Measurements from ENCODE around the gene SLC3A2. TPM values are rescaled to one million over a fixed set of nuclear protein-coding genes. Genes with fewer than 3 reads are reported as not detected.

SLC3A2 gene
- total and polyA plus RNA-seq, 10 donors: 48.7 to 138 (median 111) TPM

DNA sequence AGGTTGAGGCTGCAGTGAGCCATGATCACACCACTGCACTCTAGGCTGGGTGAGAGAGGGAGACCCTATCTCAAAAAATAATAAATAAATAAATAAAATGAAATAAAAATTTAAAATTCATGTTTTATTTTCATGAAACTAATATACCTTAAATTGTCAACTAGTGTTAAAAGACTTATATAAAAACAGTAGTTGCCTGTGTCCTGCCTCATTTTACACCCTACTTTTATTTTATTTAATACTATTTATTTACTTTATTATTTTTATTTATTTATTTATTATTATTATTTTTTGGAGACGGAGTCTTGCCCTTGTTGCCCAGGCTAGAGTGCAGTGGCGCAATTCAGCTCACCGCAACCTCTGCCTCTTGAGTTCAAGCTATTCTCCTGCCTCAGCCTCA, 36.5 kb upstream of the SLC3A2 start:
- no peak overlapping the region for H3K4me3 ChIP-seq
- H3K9me3 ChIP-seq: no peaks in the 10 kb centered on the region
- no peak for TF ChIP-seq POLR2AphosphoS5 (IDR thresholded peaks at IDR 0.05)
- TF ChIP-seq POLR2A (IDR thresholded peaks at IDR 0.05): no peak
- TF ChIP-seq, protein P1, sequence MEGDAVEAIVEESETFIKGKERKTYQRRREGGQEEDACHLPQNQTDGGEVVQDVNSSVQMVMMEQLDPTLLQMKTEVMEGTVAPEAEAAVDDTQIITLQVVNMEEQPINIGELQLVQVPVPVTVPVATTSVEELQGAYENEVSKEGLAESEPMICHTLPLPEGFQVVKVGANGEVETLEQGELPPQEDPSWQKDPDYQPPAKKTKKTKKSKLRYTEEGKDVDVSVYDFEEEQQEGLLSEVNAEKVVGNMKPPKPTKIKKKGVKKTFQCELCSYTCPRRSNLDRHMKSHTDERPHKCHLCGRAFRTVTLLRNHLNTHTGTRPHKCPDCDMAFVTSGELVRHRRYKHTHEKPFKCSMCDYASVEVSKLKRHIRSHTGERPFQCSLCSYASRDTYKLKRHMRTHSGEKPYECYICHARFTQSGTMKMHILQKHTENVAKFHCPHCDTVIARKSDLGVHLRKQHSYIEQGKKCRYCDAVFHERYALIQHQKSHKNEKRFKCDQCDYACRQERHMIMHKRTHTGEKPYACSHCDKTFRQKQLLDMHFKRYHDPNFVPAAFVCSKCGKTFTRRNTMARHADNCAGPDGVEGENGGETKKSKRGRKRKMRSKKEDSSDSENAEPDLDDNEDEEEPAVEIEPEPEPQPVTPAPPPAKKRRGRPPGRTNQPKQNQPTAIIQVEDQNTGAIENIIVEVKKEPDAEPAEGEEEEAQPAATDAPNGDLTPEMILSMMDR (IDR thresholded peaks at IDR 0.05 in 8 of 11, conservative IDR thresholded peaks at IDR 0.05 in 3 of 11): no peak
- no peak for DNase-seq
- no peaks in the 10 kb centered on the region for H3K27me3 ChIP-seq (replicated peaks in 1 of 7)
- peaks cover 6 to 25% (median 19%) of the 10 kb centered on the region in 6 donors for H3K4me1 ChIP-seq
- no peak overlapping the region for H3K27ac ChIP-seq
- WGBS, 5 donors: 94 to 99% (median 97%) methylated on average over 3 of the region's 3 CpGs
- intact Hi-C loops (cut with DNase I; ENCODE audit: low total_unique reads): no loop called here
- no peaks in the 10 kb centered on the region for H3K36me3 ChIP-seq

DNA sequence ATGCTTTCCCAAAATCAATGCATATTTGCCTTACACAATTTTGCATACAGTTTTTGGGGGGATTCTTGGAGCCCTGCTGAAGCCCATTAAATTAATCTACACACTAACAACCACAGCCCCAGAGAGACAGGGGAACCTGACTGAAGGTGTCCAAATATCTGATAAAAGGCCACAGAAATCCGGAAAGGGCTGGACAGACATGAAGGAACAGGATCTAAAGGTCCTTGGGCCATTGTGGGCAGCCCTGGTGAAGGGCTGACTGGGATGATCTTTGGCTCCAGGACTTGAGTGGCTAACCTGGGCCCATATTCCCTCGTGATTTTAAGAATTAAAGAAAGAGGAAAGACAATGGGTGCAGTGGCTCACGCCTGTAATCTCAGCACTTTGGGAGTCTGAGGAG, 34.5 kb upstream of the SLC3A2 start:
- 87 to 94% (median 87%) methylated on average over 3 of the region's 3 CpGs for WGBS, 5 donors
- Histone ChIP-seq H3K27ac (no peak overlapping the region), H3K27me3 (replicated peaks in 1 of 7) (no peaks in the 10 kb centered on the region), H3K9me3 (no peaks in the 10 kb centered on the region), H3K4me1 (peaks cover 6 to 20% (median 14%) of the 10 kb centered on the region in 6 donors), H3K4me3 (no peak overlapping the region), H3K36me3 (peaks cover 0 to 2% (median 1%) of the 10 kb centered on the region in 6 donors)
- intact Hi-C loops (cut with DNase I; ENCODE audit: low total_unique reads): no loop called here
- no peak for DNase-seq
- TF ChIP-seq, protein P1 (IDR thresholded peaks at IDR 0.05 in 8 of 11, conservative IDR thresholded peaks at IDR 0.05 in 3 of 11): no peak
- TF ChIP-seq POLR2AphosphoS5 (IDR thresholded peaks at IDR 0.05): no peak
- TF ChIP-seq POLR2A (IDR thresholded peaks at IDR 0.05): no peak

DNA sequence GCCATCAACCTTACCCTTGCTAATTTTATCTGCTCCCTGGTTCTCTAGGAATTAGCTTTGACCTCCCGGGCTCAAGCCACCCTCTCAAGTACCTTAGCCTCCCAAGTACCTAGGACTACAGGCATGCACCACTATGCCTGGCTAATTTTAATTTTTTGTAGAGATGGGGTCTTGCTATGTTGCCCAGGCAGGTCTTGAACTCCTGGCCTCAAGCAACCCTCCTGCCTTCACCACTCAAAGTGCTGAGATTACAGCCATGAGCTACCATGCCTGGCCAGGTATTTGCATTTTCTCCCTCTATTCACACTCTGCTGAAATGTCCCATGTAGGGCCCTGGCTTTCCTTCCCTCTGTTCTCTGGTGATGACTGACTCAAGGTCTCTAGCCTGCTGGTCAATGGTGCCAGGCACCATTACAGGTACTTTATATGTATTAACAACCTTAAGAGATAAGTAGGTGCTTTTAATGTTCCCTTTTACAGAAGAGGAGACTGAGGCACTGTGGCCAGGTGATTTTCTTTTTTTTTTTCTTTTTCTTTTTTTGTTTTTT, 32.9 kb upstream of the SLC3A2 start:
- peaks cover 0 to 19% (median 17%) of the 10 kb centered on the region in 6 donors for H3K36me3 ChIP-seq
- H3K27me3 ChIP-seq (replicated peaks in 1 of 7): no peaks in the 10 kb centered on the region
- TF ChIP-seq POLR2AphosphoS5 (IDR thresholded peaks at IDR 0.05) (no peak), POLR2A (IDR thresholded peaks at IDR 0.05) (no peak)
- TF ChIP-seq, protein P1 (IDR thresholded peaks at IDR 0.05 in 8 of 11, conservative IDR thresholded peaks at IDR 0.05 in 3 of 11): no peak
- DNase-seq: no peak
- no peak overlapping the region for H3K4me3 ChIP-seq
- H3K4me1 ChIP-seq: peaks cover 5 to 23% (median 17%) of the 10 kb centered on the region in 6 donors
- WGBS, 5 donors: 89 to 100% (median 93%) methylated on average over 1 of the region's 1 CpG
- H3K27ac ChIP-seq: no peak overlapping the region
- H3K9me3 ChIP-seq: no peaks in the 10 kb centered on the region
- intact Hi-C loops (cut with DNase I; ENCODE audit: low total_unique reads): no loop called here

- 62 to 74% (median 71%) methylated on average over 15 of the region's 15 CpGs for WGBS, 5 donors
Observed at GRCh38 chr11:62850911-62851806, 29.5 kb upstream of the SLC3A2 start.

More at GRCh38 chr11:62850911-62851806, 29.5 kb upstream of the SLC3A2 start:
- peak overlapping the region in 4 of 8 donors; percentile 13 to 42 (median 23) for H3K27ac ChIP-seq
- H3K9me3 ChIP-seq: no peaks in the 10 kb centered on the region
- no peaks in the 10 kb centered on the region for H3K27me3 ChIP-seq (replicated peaks in 1 of 7)
- H3K36me3 ChIP-seq: peaks cover 0 to 39% (median 33%) of the 10 kb centered on the region in 6 donors
- peaks cover 17 to 50% (median 38%) of the 10 kb centered on the region in 6 donors for H3K4me1 ChIP-seq
- intact Hi-C loops (cut with DNase I; ENCODE audit: low total_unique reads): no loop called here
- no peak overlapping the region for H3K4me3 ChIP-seq
- TF ChIP-seq POLR2AphosphoS5 (IDR thresholded peaks at IDR 0.05) (peak in 1 of 3 donors; percentile 10), POLR2A (IDR thresholded peaks at IDR 0.05) (no peak)
- TF ChIP-seq, protein P1 (IDR thresholded peaks at IDR 0.05 in 8 of 11, conservative IDR thresholded peaks at IDR 0.05 in 3 of 11): no peak
- peak; percentile 44 for DNase-seq

All from spleen (tissue), 11 donors.